ENCODE results near the gene NDUFS6. TPM values are rescaled to one million over a fixed set of nuclear protein-coding genes. Genes with fewer than 3 reads are reported as not detected.

Gene NDUFS6
- total and polyA plus RNA-seq, 7 donors: 48.3 to 177 (median 61.5) TPM

- intact Hi-C loops (cut with DNase I): no loop called here
- TF ChIP-seq CTCF (IDR thresholded peaks at IDR 0.05): no peak
These were observed 23.7 kb upstream of the NDUFS6 start for GRCh38 chr5:1777281-1778137.

GRCh38 chr5:1778138-1779020 is 22.8 kb upstream of the NDUFS6 start:
- H3K27ac ChIP-seq: no peak overlapping the region
- TF ChIP-seq CTCF (IDR thresholded peaks at IDR 0.05): no peak
- H3K27me3 ChIP-seq (ENCODE audit: insufficient read depth in 3 of 3, low read length in 2 of 3): no peaks in the 10 kb centered on the region
- intact Hi-C loops (cut with DNase I): no loop called here
- no peaks in the 10 kb centered on the region for H3K4me1 ChIP-seq
- ATAC-seq (no peak), DNase-seq (no peak)
- WGBS, 3 donors: 68 to 71% (median 68%) methylated on average over 17 to 19 of the region's 19 CpGs
- no peaks in the 10 kb centered on the region for H3K9me3 ChIP-seq
- H3K36me3 ChIP-seq (ENCODE audit: insufficient read depth in 1 of 2, low read depth in 1 of 2): no peaks in the 10 kb centered on the region
- no peak overlapping the region for H3K4me3 ChIP-seq

More at GRCh38 chr5:1777281-1778137, 23.7 kb upstream of the NDUFS6 start:
- WGBS, 3 donors: 87 to 88% (median 87%) methylated on average over 31 of the region's 31 CpGs
- Histone ChIP-seq H3K4me1 (no peaks in the 10 kb centered on the region), H3K36me3 (ENCODE audit: insufficient read depth in 1 of 2, low read depth in 1 of 2) (no peaks in the 10 kb centered on the region), H3K4me3 (no peak overlapping the region), H3K9me3 (no peaks in the 10 kb centered on the region), H3K27ac (no peak overlapping the region), H3K27me3 (ENCODE audit: insufficient read depth in 3 of 3, low read length in 2 of 3) (no peaks in the 10 kb centered on the region)
- ATAC-seq: no peak
- DNase-seq: no peak

- Histone ChIP-seq H3K27ac (no peak overlapping the region), H3K4me3 (no peak overlapping the region), H3K4me1 (no peaks in the 10 kb centered on the region), H3K9me3 (no peaks in the 10 kb centered on the region), H3K36me3 (ENCODE audit: insufficient read depth in 1 of 2, low read depth in 1 of 2) (no peaks in the 10 kb centered on the region), H3K27me3 (ENCODE audit: insufficient read depth in 3 of 3, low read length in 2 of 3) (no peaks in the 10 kb centered on the region)
- intact Hi-C loops (cut with DNase I): no loop called here
- ATAC-seq: no peak
- WGBS, 3 donors: 86 to 87% (median 86%) methylated on average over 32 of the region's 32 CpGs
- no peak for TF ChIP-seq CTCF (IDR thresholded peaks at IDR 0.05)
- no peak for DNase-seq
These were observed 22.1 kb upstream of the NDUFS6 start for GRCh38 chr5:1779021-1779680.

GRCh38 chr5:1779782-1780613 is 21.2 kb upstream of the NDUFS6 start:
- no peak overlapping the region for H3K4me3 ChIP-seq
- TF ChIP-seq CTCF (IDR thresholded peaks at IDR 0.05): no peak
- no peak overlapping the region for H3K27ac ChIP-seq
- intact Hi-C loops (cut with DNase I): no loop called here
- no peaks in the 10 kb centered on the region for H3K36me3 ChIP-seq (ENCODE audit: insufficient read depth in 1 of 2, low read depth in 1 of 2)
- 76 to 79% (median 77%) methylated on average over 19 to 20 of the region's 20 CpGs for WGBS, 3 donors
- DNase-seq: peak in 1 of 2 donors; percentile 2
- ATAC-seq: no peak
- H3K4me1 ChIP-seq: no peaks in the 10 kb centered on the region
- H3K27me3 ChIP-seq (ENCODE audit: insufficient read depth in 3 of 3, low read length in 2 of 3): no peaks in the 10 kb centered on the region
- no peaks in the 10 kb centered on the region for H3K9me3 ChIP-seq
